ENCODE measurements around the gene CAPZA1. TPM values are rescaled to one million over a fixed set of nuclear protein-coding genes. Genes with fewer than 3 reads are reported as not detected.

CAPZA1 gene
- total RNA-seq, 2 experiments from 2014 or later: 234 TPM

DNA sequence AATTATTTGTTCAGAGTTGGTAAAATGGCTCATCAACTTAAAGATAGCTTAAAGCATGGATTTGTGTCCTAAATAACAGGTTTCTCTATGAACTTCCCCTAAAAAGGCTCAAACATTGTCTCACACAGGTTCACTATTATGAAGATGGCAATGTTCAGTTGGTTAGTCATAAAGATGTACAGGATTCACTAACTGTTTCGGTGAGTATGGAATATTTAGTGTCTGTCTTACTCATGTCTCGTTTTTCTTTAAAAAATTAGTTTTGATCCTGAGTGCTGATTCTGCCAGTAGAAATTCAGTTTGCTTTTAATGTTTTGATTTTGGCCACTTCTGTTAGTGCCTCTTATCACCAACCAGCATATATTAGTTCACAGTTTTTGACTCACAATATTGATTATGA lies 47.3 kb downstream of the CAPZA1 start:
- H3K4me3 ChIP-seq (ENCODE audit: low read depth, low read length, poor library complexity, severe bottlenecking): no peak overlapping the region
- CTCF ChIA-PET (ENCODE audit: unreplicated experiment): no interaction called here
- no peaks in the 10 kb centered on the region for H3K9me3 ChIP-seq (ENCODE audit: low read length)
- intact Hi-C loops (cut with micrococcal nuclease; ENCODE audit: unreplicated experiment): no loop called here
- H3K4me1 ChIP-seq (ENCODE audit: insufficient read depth, low read length, poor library complexity, severe bottlenecking): peaks cover 2% of the 10 kb centered on the region
- no peak overlapping the region for H3K4me2 ChIP-seq (ENCODE audit: low read length)
- H3K9me2 ChIP-seq (ENCODE audit: insufficient read depth, low read length): no peaks in the 10 kb centered on the region
- peaks cover 98% of the 10 kb centered on the region for H3K36me3 ChIP-seq (ENCODE audit: insufficient read depth, low read length)
- no TSS peak for BruUV-seq (replicated peaks)
- H4K20me1 ChIP-seq (ENCODE audit: insufficient read depth, low read length): no peaks in the 10 kb centered on the region
- no peak for DNase-seq (ENCODE audit: low spot score)
- no peak overlapping the region for H2AFZ ChIP-seq (ENCODE audit: low read length)
- no peaks in the 10 kb centered on the region for H3K79me2 ChIP-seq (ENCODE audit: insufficient read depth, low read depth, low read length)
- TF ChIP-seq, protein P1, sequence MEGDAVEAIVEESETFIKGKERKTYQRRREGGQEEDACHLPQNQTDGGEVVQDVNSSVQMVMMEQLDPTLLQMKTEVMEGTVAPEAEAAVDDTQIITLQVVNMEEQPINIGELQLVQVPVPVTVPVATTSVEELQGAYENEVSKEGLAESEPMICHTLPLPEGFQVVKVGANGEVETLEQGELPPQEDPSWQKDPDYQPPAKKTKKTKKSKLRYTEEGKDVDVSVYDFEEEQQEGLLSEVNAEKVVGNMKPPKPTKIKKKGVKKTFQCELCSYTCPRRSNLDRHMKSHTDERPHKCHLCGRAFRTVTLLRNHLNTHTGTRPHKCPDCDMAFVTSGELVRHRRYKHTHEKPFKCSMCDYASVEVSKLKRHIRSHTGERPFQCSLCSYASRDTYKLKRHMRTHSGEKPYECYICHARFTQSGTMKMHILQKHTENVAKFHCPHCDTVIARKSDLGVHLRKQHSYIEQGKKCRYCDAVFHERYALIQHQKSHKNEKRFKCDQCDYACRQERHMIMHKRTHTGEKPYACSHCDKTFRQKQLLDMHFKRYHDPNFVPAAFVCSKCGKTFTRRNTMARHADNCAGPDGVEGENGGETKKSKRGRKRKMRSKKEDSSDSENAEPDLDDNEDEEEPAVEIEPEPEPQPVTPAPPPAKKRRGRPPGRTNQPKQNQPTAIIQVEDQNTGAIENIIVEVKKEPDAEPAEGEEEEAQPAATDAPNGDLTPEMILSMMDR (conservative IDR thresholded peaks at IDR 0.05; ENCODE audit: low read length): no peak
- no peak for TF ChIP-seq EZH2phosphoT487 (IDR thresholded peaks at IDR 0.05; ENCODE audit: borderline replicate concordance, low read depth, low read length)
- POLR2A ChIA-PET: no interaction called here
- no peak overlapping the region for H3K27ac ChIP-seq (ENCODE audit: low read depth, low read length, poor library complexity, severe bottlenecking)

DNA sequence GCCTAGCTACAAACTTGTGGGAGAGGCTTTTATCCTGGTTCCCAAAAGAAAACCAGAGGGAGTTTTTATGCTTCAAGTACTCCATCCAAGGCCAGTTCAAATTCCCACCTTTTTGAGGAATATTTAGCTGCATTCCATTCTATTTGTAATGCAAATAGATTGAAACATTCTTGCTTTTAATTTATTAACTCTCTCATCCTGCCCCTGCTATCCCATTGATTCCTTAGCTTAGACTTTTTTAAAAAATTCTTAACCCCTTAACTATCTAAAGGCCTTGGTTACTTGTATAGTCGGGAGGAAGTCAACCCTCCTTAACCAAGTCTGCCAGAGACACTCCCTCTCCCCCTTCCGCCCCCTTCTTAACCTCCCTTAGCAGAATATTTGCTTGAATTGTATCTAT lies 52.4 kb downstream of the CAPZA1 start:
- Histone ChIP-seq H3K9me2 (ENCODE audit: insufficient read depth, low read length) (no peaks in the 10 kb centered on the region), H3K4me3 (ENCODE audit: low read depth, low read length, poor library complexity, severe bottlenecking) (no peak overlapping the region), H3K79me2 (ENCODE audit: insufficient read depth, low read depth, low read length) (no peaks in the 10 kb centered on the region), H3K4me2 (ENCODE audit: low read length) (no peak overlapping the region), H3K4me1 (ENCODE audit: insufficient read depth, low read length, poor library complexity, severe bottlenecking) (peaks cover 34% of the 10 kb centered on the region), H3K9me3 (ENCODE audit: low read length) (no peaks in the 10 kb centered on the region), H2AFZ (ENCODE audit: low read length) (no peak overlapping the region), H3K36me3 (ENCODE audit: insufficient read depth, low read length) (peaks cover 54% of the 10 kb centered on the region), H3K27ac (ENCODE audit: low read depth, low read length, poor library complexity, severe bottlenecking) (no peak overlapping the region), H4K20me1 (ENCODE audit: insufficient read depth, low read length) (no peaks in the 10 kb centered on the region)
- no TSS peak for BruUV-seq (replicated peaks)
- ChIA-PET CTCF (ENCODE audit: unreplicated experiment) (interaction anchor here (2.6 kb wide), 1 partner anchor 33 kb away, joined by 5 read pairs; no protein-coding TSS in a partner anchor), POLR2A (interaction anchor here (0.6 to 1.2 kb wide), 3 partner anchors 10 to 119 kb away, joined by 3 read pairs; no protein-coding TSS in a partner anchor)
- no peak for TF ChIP-seq EZH2phosphoT487 (IDR thresholded peaks at IDR 0.05; ENCODE audit: borderline replicate concordance, low read depth, low read length)
- TF ChIP-seq, protein P1 (conservative IDR thresholded peaks at IDR 0.05; ENCODE audit: low read length): no peak
- intact Hi-C loops (cut with micrococcal nuclease; ENCODE audit: unreplicated experiment): loop anchor here (10.0 kb wide), 1 partner anchor 277 kb away; the partner anchor contains the start of gene CTTNBP2NL
- DNase-seq (ENCODE audit: low spot score): no peak

DNA sequence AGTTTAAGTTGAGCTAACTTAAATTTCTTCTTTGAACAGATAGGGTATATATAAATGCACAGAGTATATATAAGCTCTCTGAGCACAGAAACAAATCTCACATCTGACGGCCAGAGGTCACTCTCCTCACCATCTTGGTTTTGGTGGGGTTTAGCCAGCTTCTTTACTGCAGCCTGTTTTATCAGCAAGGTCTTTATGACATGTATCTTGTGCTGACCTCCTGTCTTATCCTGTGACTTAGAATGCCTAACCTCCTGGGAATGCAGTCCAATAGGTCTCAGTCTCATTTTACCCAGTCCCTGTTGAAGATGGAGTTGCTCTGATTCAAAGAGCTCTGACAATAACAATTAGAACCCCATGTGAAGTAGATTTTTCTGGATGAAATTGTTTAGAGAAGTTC lies 53.2 kb downstream of the CAPZA1 start:
- Histone ChIP-seq H3K4me1 (ENCODE audit: insufficient read depth, low read length, poor library complexity, severe bottlenecking) (peaks cover 34% of the 10 kb centered on the region), H4K20me1 (ENCODE audit: insufficient read depth, low read length) (no peaks in the 10 kb centered on the region), H3K36me3 (ENCODE audit: insufficient read depth, low read length) (peaks cover 46% of the 10 kb centered on the region), H3K79me2 (ENCODE audit: insufficient read depth, low read depth, low read length) (no peaks in the 10 kb centered on the region), H3K27ac (ENCODE audit: low read depth, low read length, poor library complexity, severe bottlenecking) (no peak overlapping the region), H3K9me3 (ENCODE audit: low read length) (no peaks in the 10 kb centered on the region), H2AFZ (ENCODE audit: low read length) (no peak overlapping the region), H3K9me2 (ENCODE audit: insufficient read depth, low read length) (no peaks in the 10 kb centered on the region), H3K4me2 (ENCODE audit: low read length) (no peak overlapping the region), H3K4me3 (ENCODE audit: low read depth, low read length, poor library complexity, severe bottlenecking) (no peak overlapping the region)
- no peak for DNase-seq (ENCODE audit: low spot score)
- intact Hi-C loops (cut with micrococcal nuclease; ENCODE audit: unreplicated experiment): loop anchor here (10.0 kb wide), 1 partner anchor 278 kb away; the partner anchor contains the start of gene CTTNBP2NL
- POLR2A ChIA-PET: interaction anchor here (0.6 to 1.2 kb wide), 5 partner anchors 11 to 277 kb away, joined by 3 to 5 read pairs (median 3); partner anchors contain the start of genes CTTNBP2NL and ST7L
- BruUV-seq (replicated peaks): no TSS peak
- TF ChIP-seq, protein P1 (conservative IDR thresholded peaks at IDR 0.05; ENCODE audit: low read length): 0 out of 2 replicates have a peak, but pooled peaks have one; percentile 20
- no peak for TF ChIP-seq EZH2phosphoT487 (IDR thresholded peaks at IDR 0.05; ENCODE audit: borderline replicate concordance, low read depth, low read length)
- CTCF ChIA-PET (ENCODE audit: unreplicated experiment): interaction anchor here (2.6 kb wide), 1 partner anchor 32 kb away, joined by 5 read pairs; no protein-coding TSS in a partner anchor

All from OCI-LY7 (cell line).